Spinal cord (tissue), 10 donors: ENCODE measurements around the gene GCM1. TPM values are rescaled to one million over a fixed set of nuclear protein-coding genes. Genes with fewer than 3 reads are reported as not detected.

Experiments
- DNase-seq, 6 donors: peaks; one replicate each; pipeline versions ENCODE4 v3.0.0 to v3.0.0-alpha.2; 2013 to 2015; ENCODE audit warnings: low spot score in 6 of 6, low read depth in 4 of 6
- H3K27ac ChIP-seq: one replicate; pipeline ENCODE4 v1.5.1; 2013; ENCODE audit warnings: low read depth, low read length, control low read depth
- H3K27me3 ChIP-seq: one replicate; pipeline ENCODE4 v1.6.1; 2013; ENCODE audit warnings: low read length; ENCODE audit not compliant: control insufficient read depth, insufficient read depth
- H3K36me3 ChIP-seq: one replicate; pipeline ENCODE4 v1.6.1; 2013; ENCODE audit warnings: low read length; ENCODE audit not compliant: control insufficient read depth, insufficient read depth
- H3K4me1 ChIP-seq: one replicate; pipeline ENCODE4 v1.6.1; 2013; ENCODE audit warnings: low read length; ENCODE audit not compliant: control insufficient read depth, insufficient read depth
- H3K4me3 ChIP-seq: one replicate; pipeline ENCODE4 v1.5.1; 2013; ENCODE audit warnings: low read depth, low read length, control low read depth
- H3K9me3 ChIP-seq: one replicate; pipeline ENCODE4 v1.6.1; 2013; ENCODE audit warnings: low read length; ENCODE audit not compliant: control insufficient read depth, insufficient read depth
- WGBS: methylation state at CpG from one replicate; pipeline ENCODE4 v1.1.5; 2013; ENCODE audit warnings: missing lambda C conversion rate; ENCODE audit not compliant: insufficient coverage; 5-methylcytosine and 5-hydroxymethylcytosine counted together
- polyA plus RNA-seq, 2 donors: library from polyadenylated mRNA; unstranded; fragments of 120-200 nt; gene quantifications; one replicate each; pipeline ENCODE4 v1.2.1, GENCODE V29; 2013; ENCODE audit not compliant: insufficient read length in 2 of 2
- total RNA-seq, 2 donors: library from RNA; depleted of rRNA in 1 of 2; stranded (reverse); fragments of 120-200 nt in 1 of 2; fragments of >200 nt in 1 of 2; gene quantifications; one replicate each; pipeline versions ENCODE4 v1.2.3 to v1.2.4, GENCODE V29; 2013 to 2014
- donor health status: healthy.

The GCM1 gene
- total and polyA plus RNA-seq, 4 donors, result 0.11 TPM; not detected in 3

DNA sequence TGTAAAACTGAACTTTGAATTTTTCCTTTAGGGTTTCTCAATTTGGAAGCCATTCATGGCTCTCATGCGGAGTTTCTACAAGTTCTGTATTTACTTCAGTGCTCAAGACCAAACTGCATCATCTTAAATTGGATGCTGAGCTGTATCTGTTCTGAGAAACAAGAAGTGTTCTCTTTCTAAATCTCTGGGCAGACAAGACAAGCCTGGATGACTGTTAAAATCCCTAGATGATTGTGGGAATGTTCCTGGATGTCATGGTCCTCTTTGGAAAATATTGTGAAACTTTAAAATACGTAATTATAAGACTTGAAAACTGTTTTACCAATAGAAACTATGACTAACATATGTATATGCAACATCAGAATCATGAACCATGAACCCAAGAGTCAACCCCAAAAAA, 6.2 kb upstream of the GCM1 start:
- Histone ChIP-seq H3K27ac (no peak overlapping the region), H3K27me3 (no peaks in the 10 kb centered on the region), H3K9me3 (no peaks in the 10 kb centered on the region), H3K4me1 (no peaks in the 10 kb centered on the region), H3K4me3 (no peak overlapping the region), H3K36me3 (no peaks in the 10 kb centered on the region)
- WGBS, result no CpG with 5 or more reads among the region's 2 CpGs
- no peak for DNase-seq

GRCh38 chr6:53154071-53154470, 5.4 kb upstream of the GCM1 start:
- Histone ChIP-seq H3K27ac (no peak overlapping the region), H3K36me3 (no peaks in the 10 kb centered on the region), H3K4me3 (no peak overlapping the region), H3K9me3 (no peaks in the 10 kb centered on the region), H3K4me1 (no peaks in the 10 kb centered on the region), H3K27me3 (no peaks in the 10 kb centered on the region)
- DNase-seq, result no peak
- WGBS, result 100% methylated on average over 1 of the region's 4 CpGs

DNA sequence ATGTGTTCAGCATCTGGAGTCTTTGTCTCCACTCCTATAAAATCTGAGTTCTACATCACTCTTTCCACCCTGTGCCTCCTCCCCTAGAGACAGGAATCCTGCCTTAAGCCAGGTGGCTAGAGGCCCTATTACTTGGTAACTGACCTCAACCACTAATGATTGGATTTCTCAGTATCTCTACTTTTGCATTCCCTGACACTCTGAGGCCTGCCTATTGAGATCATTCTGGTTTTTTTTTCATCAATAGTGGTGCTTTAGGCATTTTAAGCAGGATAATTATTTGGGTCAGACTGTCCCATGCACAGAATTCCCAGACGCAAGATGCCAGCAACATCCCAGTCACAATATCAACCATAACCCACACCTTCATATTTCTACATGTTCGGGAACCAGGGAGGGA, 3.9 kb upstream of the GCM1 start:
- Histone ChIP-seq H3K9me3 (no peaks in the 10 kb centered on the region), H3K27ac (no peak overlapping the region), H3K36me3 (no peaks in the 10 kb centered on the region), H3K4me1 (no peaks in the 10 kb centered on the region), H3K4me3 (no peak overlapping the region), H3K27me3 (no peaks in the 10 kb centered on the region)
- DNase-seq, result no peak
- WGBS, result 83% methylated on average over 1 of the region's 2 CpGs

DNA sequence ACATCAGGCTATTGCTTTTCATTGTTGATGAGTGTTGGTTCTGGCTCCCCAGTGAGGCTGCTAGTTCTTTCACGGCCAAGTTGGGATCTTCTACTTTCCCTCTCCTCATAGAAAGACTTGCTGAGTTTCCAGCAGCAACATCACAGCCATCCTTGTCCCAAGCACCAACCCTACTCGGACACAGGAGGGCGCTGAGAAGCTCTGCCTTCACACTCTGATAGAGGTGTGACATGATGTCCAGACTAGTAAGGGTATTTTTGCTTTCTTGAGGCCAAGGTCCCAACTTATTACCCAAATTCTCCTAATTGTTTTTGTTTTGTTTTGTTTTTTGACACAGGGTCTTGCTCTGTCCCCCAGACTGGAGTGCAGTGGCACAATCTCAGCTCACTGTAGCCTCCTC, 3.0 kb upstream of the GCM1 start:
- Histone ChIP-seq H3K4me3 (no peak overlapping the region), H3K36me3 (no peaks in the 10 kb centered on the region), H3K4me1 (no peaks in the 10 kb centered on the region), H3K27me3 (no peaks in the 10 kb centered on the region), H3K27ac (no peak overlapping the region), H3K9me3 (no peaks in the 10 kb centered on the region)
- no peak for DNase-seq
- no CpG with 5 or more reads among the region's 3 CpGs for WGBS

- DNase-seq, result no peak
- H3K36me3 ChIP-seq, result no peaks in the 10 kb centered on the region
- no peak overlapping the region for H3K4me3 ChIP-seq
- WGBS, result no CpG with 5 or more reads among the region's 2 CpGs
- H3K9me3 ChIP-seq, result no peaks in the 10 kb centered on the region
- H3K4me1 ChIP-seq, result no peaks in the 10 kb centered on the region
- no peak overlapping the region for H3K27ac ChIP-seq
- no peaks in the 10 kb centered on the region for H3K27me3 ChIP-seq
Observed at GRCh38 chr6:53144802-53145201, 3.8 kb downstream of the GCM1 start.

GRCh38 chr6:53143710-53144109, 4.9 kb downstream of the GCM1 start:
- Histone ChIP-seq H3K36me3 (no peaks in the 10 kb centered on the region), H3K27ac (no peak overlapping the region), H3K27me3 (no peaks in the 10 kb centered on the region), H3K9me3 (no peaks in the 10 kb centered on the region), H3K4me3 (no peak overlapping the region), H3K4me1 (no peaks in the 10 kb centered on the region)
- DNase-seq, result no peak
- WGBS, result no CpG with 5 or more reads among the region's 3 CpGs

DNA sequence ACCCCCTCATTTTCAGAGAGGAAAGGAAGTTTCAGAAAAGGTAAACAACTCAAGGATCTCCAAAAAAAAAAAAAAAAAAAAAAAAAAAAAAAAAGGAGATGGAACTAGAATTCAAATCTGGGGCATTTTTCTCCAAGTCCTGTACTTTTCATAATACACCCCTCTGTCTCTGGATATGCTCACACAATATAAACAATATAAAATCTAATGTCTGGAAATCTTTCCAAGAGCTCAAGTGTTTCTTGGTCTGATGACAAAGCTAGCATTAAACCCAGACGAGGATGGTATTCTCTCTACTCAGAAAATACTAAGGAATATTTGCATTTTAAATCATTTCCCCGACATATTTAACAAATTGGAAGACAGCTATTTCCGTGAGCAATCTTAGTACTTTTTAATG, 5.8 kb downstream of the GCM1 start:
- no peaks in the 10 kb centered on the region for H3K9me3 ChIP-seq
- no CpG with 5 or more reads among the region's 3 CpGs for WGBS

DNA sequence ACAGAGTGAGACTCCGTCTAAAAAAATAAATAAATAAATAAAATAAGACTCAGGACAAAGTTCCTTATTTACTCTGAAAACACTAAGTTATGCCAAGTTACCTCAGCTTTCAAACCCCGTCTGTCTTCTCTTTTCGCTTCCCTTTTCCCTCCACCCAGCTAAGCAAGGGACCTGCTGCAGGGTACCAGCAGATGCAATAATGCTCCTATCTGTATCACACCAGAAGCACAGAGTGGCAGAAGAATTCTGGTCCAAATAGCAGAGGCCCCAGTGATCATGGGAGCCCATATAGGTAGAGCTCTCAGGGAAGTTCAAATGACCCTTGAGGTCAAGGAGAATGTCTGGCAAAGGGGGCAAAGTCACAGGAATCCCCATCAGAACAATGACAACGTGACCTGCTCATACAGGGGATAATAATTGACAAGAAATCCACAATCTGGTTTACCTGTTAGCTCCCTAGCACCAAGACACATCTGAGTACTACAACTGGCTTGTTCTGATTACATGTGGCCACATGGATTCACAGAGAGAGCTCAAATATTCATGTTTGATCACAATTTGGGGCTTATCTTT, 8.7 kb downstream of the GCM1 start:
- 82% methylated on average over 2 of the region's 4 CpGs for WGBS
- Histone ChIP-seq H3K36me3 (no peaks in the 10 kb centered on the region), H3K4me1 (no peaks in the 10 kb centered on the region), H3K4me3 (no peak overlapping the region), H3K27me3 (no peaks in the 10 kb centered on the region), H3K27ac (no peak overlapping the region), H3K9me3 (no peaks in the 10 kb centered on the region)
- DNase-seq, result no peak

More for the DNA sequence above, 5.8 kb downstream of the GCM1 start:
- no peaks in the 10 kb centered on the region for H3K27me3 ChIP-seq
- H3K4me3 ChIP-seq, result no peak overlapping the region
- DNase-seq, result no peak
- H3K27ac ChIP-seq, result no peak overlapping the region
- no peaks in the 10 kb centered on the region for H3K4me1 ChIP-seq
- no peaks in the 10 kb centered on the region for H3K36me3 ChIP-seq

DNA sequence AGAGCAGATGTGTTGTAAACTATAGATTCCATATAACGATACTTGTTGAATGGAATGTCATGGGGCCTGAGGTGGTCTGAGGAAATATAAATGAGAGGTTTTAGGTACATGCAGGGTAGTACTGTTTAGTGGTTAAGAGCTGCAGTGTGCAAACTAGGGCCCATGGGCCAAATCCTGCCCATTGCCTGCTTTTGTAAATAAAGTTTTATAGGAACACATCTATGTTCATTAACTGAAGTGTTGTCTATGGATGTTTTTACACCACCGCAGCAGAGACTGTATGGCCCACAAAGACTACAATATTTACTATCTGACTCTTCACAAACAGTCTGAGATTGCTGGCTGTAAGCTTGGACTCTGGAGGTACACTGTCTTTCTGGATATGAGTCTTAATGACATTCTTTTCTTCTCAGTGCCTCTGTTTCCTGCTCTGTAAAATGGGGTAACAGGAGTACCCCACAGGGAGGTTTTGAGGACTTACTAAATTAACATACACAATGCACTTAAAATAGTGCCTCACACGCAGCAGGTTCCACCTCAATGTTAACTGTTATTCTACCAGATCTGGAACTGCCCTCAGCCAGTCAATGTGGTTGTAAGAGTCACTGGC, 12.5 kb downstream of the GCM1 start:
- Histone ChIP-seq H3K9me3 (no peaks in the 10 kb centered on the region), H3K27me3 (no peaks in the 10 kb centered on the region), H3K4me3 (no peak overlapping the region), H3K4me1 (no peaks in the 10 kb centered on the region), H3K36me3 (no peaks in the 10 kb centered on the region), H3K27ac (no peak overlapping the region)
- WGBS, result 100% methylated on average over 1 of the region's 3 CpGs
- no peak for DNase-seq

- no peaks in the 10 kb centered on the region for H3K27me3 ChIP-seq
- no peak overlapping the region for H3K27ac ChIP-seq
- WGBS, result no CpG with 5 or more reads among the region's 8 CpGs
- DNase-seq, result no peak
- no peaks in the 10 kb centered on the region for H3K4me1 ChIP-seq
- no peaks in the 10 kb centered on the region for H3K9me3 ChIP-seq
- no peaks in the 10 kb centered on the region for H3K36me3 ChIP-seq
- H3K4me3 ChIP-seq, result no peak overlapping the region
Observed at GRCh38 chr6:53134601-53135235, 13.9 kb downstream of the GCM1 start.
